Measurements from ENCODE around the gene GRM3.
A peak's percentile ranks its signal among the peaks of the same experiment; 100 is the strongest.

Gene GRM3

DNA sequence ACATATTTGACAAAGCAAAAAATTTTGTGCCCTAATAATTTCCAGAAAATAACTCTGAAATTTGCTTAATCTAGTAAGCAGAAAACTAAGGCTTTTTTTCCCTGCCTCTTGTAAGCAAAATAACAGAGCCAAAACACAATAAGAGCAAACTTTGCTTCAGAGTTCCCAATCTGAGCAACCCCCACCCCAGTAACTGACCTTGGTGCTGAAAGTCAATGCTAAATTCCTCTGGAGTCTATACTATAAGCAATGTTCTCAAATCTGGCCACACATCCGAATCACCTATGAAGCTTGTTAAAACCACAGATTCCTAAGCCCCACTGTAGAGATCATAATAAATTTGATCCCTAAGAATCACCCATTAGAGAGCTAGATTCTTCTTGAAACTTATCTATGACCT lies 265.2 kb downstream of the GRM3 start:
- H3K4me3 ChIP-seq (ENCODE audit: low read depth, low read length): no peak overlapping the region
- TF ChIP-seq POLR2A (IDR thresholded peaks at IDR 0.05; ENCODE audit: extremely low read depth, insufficient read length) (no peak), MAX (IDR thresholded peaks at IDR 0.05; ENCODE audit: low read depth, low read length) (no peak), MYC (IDR thresholded peaks at IDR 0.05; ENCODE audit: low read depth, low read length) (no peak)
- TF ChIP-seq, protein P1, sequence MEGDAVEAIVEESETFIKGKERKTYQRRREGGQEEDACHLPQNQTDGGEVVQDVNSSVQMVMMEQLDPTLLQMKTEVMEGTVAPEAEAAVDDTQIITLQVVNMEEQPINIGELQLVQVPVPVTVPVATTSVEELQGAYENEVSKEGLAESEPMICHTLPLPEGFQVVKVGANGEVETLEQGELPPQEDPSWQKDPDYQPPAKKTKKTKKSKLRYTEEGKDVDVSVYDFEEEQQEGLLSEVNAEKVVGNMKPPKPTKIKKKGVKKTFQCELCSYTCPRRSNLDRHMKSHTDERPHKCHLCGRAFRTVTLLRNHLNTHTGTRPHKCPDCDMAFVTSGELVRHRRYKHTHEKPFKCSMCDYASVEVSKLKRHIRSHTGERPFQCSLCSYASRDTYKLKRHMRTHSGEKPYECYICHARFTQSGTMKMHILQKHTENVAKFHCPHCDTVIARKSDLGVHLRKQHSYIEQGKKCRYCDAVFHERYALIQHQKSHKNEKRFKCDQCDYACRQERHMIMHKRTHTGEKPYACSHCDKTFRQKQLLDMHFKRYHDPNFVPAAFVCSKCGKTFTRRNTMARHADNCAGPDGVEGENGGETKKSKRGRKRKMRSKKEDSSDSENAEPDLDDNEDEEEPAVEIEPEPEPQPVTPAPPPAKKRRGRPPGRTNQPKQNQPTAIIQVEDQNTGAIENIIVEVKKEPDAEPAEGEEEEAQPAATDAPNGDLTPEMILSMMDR (IDR thresholded peaks at IDR 0.05; ENCODE audit: low read depth, low read length): no peak
- DNase-seq (ENCODE audit: low read depth): peak; percentile 29

- DNase-seq (ENCODE audit: low read depth): no peak
- TF ChIP-seq MYC (IDR thresholded peaks at IDR 0.05; ENCODE audit: low read depth, low read length): no peak
- no peak for TF ChIP-seq MAX (IDR thresholded peaks at IDR 0.05; ENCODE audit: low read depth, low read length)
- no peak for TF ChIP-seq POLR2A (IDR thresholded peaks at IDR 0.05; ENCODE audit: extremely low read depth, insufficient read length)
- no peak overlapping the region for H3K4me3 ChIP-seq (ENCODE audit: low read depth, low read length)
Observed at GRCh38 chr7:86911659-86912058, 267.9 kb downstream of the GRM3 start.

- no peak for DNase-seq (ENCODE audit: low read depth)
- no peak overlapping the region for H3K4me3 ChIP-seq (ENCODE audit: low read depth, low read length)
Observed at GRCh38 chr7:86913709-86914108, 270.0 kb downstream of the GRM3 start.

More at GRCh38 chr7:86913709-86914108, 270.0 kb downstream of the GRM3 start:
- TF ChIP-seq POLR2A (IDR thresholded peaks at IDR 0.05; ENCODE audit: extremely low read depth, insufficient read length): no peak
- no peak for TF ChIP-seq MYC (IDR thresholded peaks at IDR 0.05; ENCODE audit: low read depth, low read length)
- no peak for TF ChIP-seq MAX (IDR thresholded peaks at IDR 0.05; ENCODE audit: low read depth, low read length)
- TF ChIP-seq, protein P1 (IDR thresholded peaks at IDR 0.05; ENCODE audit: low read depth, low read length): no peak
